ENCODE measurements around the gene GALNT1.

DNA sequence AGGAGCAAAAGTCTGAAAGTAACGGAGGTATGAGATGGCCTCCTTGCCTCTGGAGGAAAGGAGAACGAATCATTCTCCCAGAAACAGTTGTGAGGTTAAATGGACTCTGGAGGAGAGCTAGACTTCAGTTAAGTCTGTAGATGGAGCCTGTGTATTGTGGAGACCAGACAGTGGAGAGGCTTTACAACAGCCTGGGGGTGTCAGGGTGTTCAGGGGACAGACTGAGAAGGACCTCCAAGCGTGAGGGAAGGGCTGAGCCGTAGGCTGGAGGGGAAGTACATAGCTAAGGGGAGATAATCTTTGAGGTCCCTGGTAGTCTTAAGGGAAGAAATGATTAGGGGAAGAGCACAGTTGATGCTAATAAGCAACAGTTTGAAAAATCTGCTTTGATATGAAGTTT, 76.6 kb downstream of the GALNT1 start:
- TF ChIP-seq ATF7 (IDR thresholded peaks at IDR 0.05; ENCODE audit: low read depth) (no peak), MYC (IDR thresholded peaks at IDR 0.05; ENCODE audit: insufficient read depth, insufficient read length, insufficient replicate concordance, low read length, severe bottlenecking) (no peak), TBL1XR1 (IDR thresholded peaks at IDR 0.05; ENCODE audit: low read depth, low read length) (no peak), CEBPB (IDR thresholded peaks at IDR 0.05; ENCODE audit: borderline replicate concordance in 1 of 2, low read depth in 2 of 2, low read length in 2 of 2) (no peak), EZH2 (IDR thresholded peaks at IDR 0.05; ENCODE audit: borderline replicate concordance, control insufficient read depth, low read depth, low read length) (no peak), MXI1 (IDR thresholded peaks at IDR 0.05; ENCODE audit: low read depth, low read length) (no peak), POLR2AphosphoS5 (IDR thresholded peaks at IDR 0.05; ENCODE audit: low read length) (no peak), CBX5 (IDR thresholded peaks at IDR 0.05; ENCODE audit: low read depth) (no peak), CHD4 (IDR thresholded peaks at IDR 0.05) (no peak), SPI1 (IDR thresholded peaks at IDR 0.05; ENCODE audit: borderline replicate concordance, insufficient read depth, low read depth, low read length) (no peak)
- TF ChIP-seq, protein P1, sequence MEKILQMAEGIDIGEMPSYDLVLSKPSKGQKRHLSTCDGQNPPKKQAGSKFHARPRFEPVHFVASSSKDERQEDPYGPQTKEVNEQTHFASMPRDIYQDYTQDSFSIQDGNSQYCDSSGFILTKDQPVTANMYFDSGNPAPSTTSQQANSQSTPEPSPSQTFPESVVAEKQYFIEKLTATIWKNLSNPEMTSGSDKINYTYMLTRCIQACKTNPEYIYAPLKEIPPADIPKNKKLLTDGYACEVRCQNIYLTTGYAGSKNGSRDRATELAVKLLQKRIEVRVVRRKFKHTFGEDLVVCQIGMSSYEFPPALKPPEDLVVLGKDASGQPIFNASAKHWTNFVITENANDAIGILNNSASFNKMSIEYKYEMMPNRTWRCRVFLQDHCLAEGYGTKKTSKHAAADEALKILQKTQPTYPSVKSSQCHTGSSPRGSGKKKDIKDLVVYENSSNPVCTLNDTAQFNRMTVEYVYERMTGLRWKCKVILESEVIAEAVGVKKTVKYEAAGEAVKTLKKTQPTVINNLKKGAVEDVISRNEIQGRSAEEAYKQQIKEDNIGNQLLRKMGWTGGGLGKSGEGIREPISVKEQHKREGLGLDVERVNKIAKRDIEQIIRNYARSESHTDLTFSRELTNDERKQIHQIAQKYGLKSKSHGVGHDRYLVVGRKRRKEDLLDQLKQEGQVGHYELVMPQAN (conservative IDR thresholded peaks at IDR 0.05): no peak
- TF ChIP-seq, protein P2, sequence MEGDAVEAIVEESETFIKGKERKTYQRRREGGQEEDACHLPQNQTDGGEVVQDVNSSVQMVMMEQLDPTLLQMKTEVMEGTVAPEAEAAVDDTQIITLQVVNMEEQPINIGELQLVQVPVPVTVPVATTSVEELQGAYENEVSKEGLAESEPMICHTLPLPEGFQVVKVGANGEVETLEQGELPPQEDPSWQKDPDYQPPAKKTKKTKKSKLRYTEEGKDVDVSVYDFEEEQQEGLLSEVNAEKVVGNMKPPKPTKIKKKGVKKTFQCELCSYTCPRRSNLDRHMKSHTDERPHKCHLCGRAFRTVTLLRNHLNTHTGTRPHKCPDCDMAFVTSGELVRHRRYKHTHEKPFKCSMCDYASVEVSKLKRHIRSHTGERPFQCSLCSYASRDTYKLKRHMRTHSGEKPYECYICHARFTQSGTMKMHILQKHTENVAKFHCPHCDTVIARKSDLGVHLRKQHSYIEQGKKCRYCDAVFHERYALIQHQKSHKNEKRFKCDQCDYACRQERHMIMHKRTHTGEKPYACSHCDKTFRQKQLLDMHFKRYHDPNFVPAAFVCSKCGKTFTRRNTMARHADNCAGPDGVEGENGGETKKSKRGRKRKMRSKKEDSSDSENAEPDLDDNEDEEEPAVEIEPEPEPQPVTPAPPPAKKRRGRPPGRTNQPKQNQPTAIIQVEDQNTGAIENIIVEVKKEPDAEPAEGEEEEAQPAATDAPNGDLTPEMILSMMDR (IDR thresholded peaks at IDR 0.05 in 2 of 3, conservative IDR thresholded peaks at IDR 0.05 in 1 of 3; ENCODE audit: control insufficient read depth in 2 of 3, extremely low read depth in 1 of 3, insufficient read depth in 1 of 3, low read depth in 3 of 3, low read length in 3 of 3): no peak
- TF ChIP-seq, protein P3, sequence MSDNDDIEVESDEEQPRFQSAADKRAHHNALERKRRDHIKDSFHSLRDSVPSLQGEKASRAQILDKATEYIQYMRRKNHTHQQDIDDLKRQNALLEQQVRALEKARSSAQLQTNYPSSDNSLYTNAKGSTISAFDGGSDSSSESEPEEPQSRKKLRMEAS (IDR thresholded peaks at IDR 0.05; ENCODE audit: low read depth, low read length): no peak
